ENCODE data around the gene ATF7IP. TPM values are rescaled to one million over a fixed set of nuclear protein-coding genes. Genes with fewer than 3 reads are reported as not detected.
A peak's percentile ranks its signal among the peaks of the same experiment; 100 is the strongest.

Gene ATF7IP
- total RNA-seq, 1 experiment from 2014 or later, result 19.5 TPM

GRCh38 chr12:14362352-14362751 is 3.1 kb upstream of the ATF7IP start:
- no peaks in the 10 kb centered on the region for H3K36me3 ChIP-seq (replicated peaks; ENCODE audit: control insufficient read depth, insufficient read depth, low read length)
- H3K4me3 ChIP-seq (ENCODE audit: insufficient read depth, low read depth, low read length), result no peak overlapping the region
- DNase-seq, result no peak
- no peaks in the 10 kb centered on the region for H3K27me3 ChIP-seq (ENCODE audit: control insufficient read depth, insufficient read depth, low read length)

- no peaks in the 10 kb centered on the region for H3K27me3 ChIP-seq (ENCODE audit: control insufficient read depth, insufficient read depth, low read length)
- H3K4me3 ChIP-seq (ENCODE audit: insufficient read depth, low read depth, low read length), result peak overlapping the region; percentile 53
- H3K36me3 ChIP-seq (replicated peaks; ENCODE audit: control insufficient read depth, insufficient read depth, low read length), result no peaks in the 10 kb centered on the region
- no peak for DNase-seq
These were observed 755 bp upstream of the ATF7IP start for GRCh38 chr12:14364583-14365271.

- no peak for DNase-seq
- Histone ChIP-seq H3K36me3 (replicated peaks; ENCODE audit: control insufficient read depth, insufficient read depth, low read length) (no peaks in the 10 kb centered on the region), H3K27me3 (ENCODE audit: control insufficient read depth, insufficient read depth, low read length) (no peaks in the 10 kb centered on the region), H3K4me3 (ENCODE audit: insufficient read depth, low read depth, low read length) (peak overlapping the region; percentile 53)
These were observed 942 bp downstream of the ATF7IP start for GRCh38 chr12:14366209-14367039.

DNA sequence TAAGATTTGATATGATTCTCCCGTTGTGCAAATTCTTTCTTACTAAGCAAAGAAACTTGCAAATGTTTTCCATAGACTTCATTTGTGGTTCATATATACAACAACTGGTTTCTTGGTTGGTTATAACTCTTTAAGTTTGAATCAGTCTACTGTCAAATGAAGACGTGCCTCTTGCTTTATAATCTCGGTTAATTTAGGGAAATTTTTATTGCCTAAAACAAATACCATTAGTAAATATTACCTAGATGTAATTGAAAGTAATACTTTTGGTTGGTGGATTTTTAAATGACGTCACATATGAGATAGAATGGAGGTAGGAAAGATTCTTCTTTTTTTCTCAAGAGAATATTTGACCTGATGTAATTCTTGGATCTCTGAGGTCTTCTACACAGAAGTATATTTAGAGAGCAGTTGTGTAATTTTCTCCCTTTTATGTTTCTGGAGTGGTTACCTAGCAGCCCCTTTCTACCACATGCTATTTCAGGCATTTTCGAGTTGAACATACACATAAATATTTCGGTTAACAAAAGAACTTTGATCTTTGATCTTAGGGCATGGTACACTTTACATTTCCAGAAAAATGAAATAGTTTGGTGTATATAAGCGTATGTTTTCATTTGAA is 1.7 kb downstream of the ATF7IP start:
- DNase-seq, result no peak

GRCh38 chr12:14369311-14369710 is 3.8 kb downstream of the ATF7IP start:
- Histone ChIP-seq H3K27me3 (ENCODE audit: control insufficient read depth, insufficient read depth, low read length) (no peaks in the 10 kb centered on the region), H3K4me3 (ENCODE audit: insufficient read depth, low read depth, low read length) (no peak overlapping the region), H3K36me3 (replicated peaks; ENCODE audit: control insufficient read depth, insufficient read depth, low read length) (no peaks in the 10 kb centered on the region)
- no peak for DNase-seq

More for the DNA sequence above, 1.7 kb downstream of the ATF7IP start:
- H3K27me3 ChIP-seq (ENCODE audit: control insufficient read depth, insufficient read depth, low read length), result no peaks in the 10 kb centered on the region
- H3K4me3 ChIP-seq (ENCODE audit: insufficient read depth, low read depth, low read length), result peak overlapping the region; percentile 53
- H3K36me3 ChIP-seq (replicated peaks; ENCODE audit: control insufficient read depth, insufficient read depth, low read length), result no peaks in the 10 kb centered on the region

DNA sequence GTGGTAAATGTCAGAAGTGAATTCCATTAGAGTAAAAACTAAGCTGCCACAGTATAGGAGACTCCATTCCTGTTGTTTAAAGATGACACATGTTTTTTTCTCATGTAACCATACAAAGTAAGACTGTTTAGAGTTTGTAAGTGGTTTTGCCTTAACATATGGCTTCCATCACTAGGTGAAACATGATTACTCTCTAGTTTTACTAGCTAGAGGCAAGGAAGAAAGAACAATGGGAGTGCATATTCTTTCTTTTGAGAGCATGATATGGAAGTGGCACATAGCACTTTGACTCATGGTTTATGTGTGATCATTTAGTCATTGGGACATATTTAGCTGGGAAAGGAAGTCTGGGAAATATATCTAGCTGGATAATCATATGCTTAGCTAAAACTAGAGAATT is 7.7 kb downstream of the ATF7IP start:
- DNase-seq, result no peak
- H3K4me3 ChIP-seq (ENCODE audit: insufficient read depth, low read depth, low read length), result no peak overlapping the region
- no peaks in the 10 kb centered on the region for H3K27me3 ChIP-seq (ENCODE audit: control insufficient read depth, insufficient read depth, low read length)
- no peaks in the 10 kb centered on the region for H3K36me3 ChIP-seq (replicated peaks; ENCODE audit: control insufficient read depth, insufficient read depth, low read length)

DNA sequence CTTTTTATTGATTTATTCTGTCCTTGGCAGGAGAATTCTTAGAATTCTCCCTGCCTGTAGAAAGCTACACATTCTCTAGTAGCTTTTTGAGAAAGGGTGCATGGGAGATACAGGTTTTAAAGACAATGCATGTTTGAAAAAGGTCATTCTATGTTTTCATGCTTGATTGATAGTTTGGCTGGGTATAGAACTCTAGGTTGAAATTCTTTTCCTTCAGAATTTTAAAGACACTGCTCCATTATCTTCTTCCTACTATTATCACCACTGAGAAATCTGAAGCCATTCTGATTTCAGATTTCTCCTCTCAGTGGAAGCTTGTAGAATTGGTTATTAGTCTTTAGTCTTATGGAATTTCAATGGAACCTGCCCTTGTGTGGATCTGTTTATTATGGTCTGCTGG is 14.0 kb downstream of the ATF7IP start:
- Histone ChIP-seq H3K4me3 (ENCODE audit: insufficient read depth, low read depth, low read length) (no peak overlapping the region), H3K36me3 (replicated peaks; ENCODE audit: control insufficient read depth, insufficient read depth, low read length) (no peaks in the 10 kb centered on the region), H3K27me3 (ENCODE audit: control insufficient read depth, insufficient read depth, low read length) (no peaks in the 10 kb centered on the region)
- no peak for DNase-seq

DNA sequence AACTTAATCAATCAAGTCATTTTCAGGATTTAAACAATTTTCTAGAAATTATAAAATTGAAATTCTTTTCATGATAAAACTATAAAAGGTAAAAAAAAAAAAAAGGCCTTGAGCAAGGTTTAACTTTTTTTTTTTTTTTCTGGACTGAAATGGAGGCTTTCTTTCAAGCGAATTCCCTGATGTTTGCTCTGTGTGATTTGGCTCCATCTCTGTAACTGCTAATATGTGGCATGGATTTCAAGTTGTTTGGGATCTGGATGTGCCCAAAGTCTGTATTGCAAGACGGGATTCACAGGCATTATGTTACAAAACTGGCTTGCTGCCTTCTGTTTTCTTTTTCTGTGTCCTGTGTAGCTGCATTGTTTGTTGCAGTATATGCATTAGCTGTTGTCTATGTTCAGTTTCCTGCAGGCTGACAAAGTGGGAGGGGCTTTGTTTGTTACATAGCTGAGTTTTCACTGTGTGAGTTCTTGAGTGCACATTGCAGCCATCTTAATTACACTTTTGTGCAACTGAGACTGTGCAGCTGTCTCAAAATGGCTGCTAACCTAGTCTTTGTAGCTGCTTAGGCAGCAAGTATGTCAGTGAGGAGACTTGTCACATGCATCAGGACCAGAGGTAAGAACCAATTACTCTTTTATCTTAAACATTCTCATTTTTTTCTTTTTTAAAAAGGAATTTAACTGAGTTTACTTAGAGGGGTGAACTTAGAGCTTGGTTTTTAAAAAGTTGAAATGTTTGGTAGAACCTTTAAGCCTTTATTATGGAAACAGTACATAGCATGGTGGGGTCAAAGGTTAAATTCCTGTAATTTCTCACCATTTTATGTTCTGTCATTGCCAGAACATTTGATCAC is 19.5 kb downstream of the ATF7IP start:
- Histone ChIP-seq H3K4me3 (ENCODE audit: insufficient read depth, low read depth, low read length) (no peak overlapping the region), H3K36me3 (replicated peaks; ENCODE audit: control insufficient read depth, insufficient read depth, low read length) (no peaks in the 10 kb centered on the region), H3K27me3 (ENCODE audit: control insufficient read depth, insufficient read depth, low read length) (no peaks in the 10 kb centered on the region)
- peak; percentile 18 for DNase-seq

GRCh38 chr12:14387219-14387871 is 21.9 kb downstream of the ATF7IP start:
- Histone ChIP-seq H3K27me3 (ENCODE audit: control insufficient read depth, insufficient read depth, low read length) (no peaks in the 10 kb centered on the region), H3K36me3 (replicated peaks; ENCODE audit: control insufficient read depth, insufficient read depth, low read length) (no peaks in the 10 kb centered on the region), H3K4me3 (ENCODE audit: insufficient read depth, low read depth, low read length) (no peak overlapping the region)
- no peak for DNase-seq

- Histone ChIP-seq H3K27me3 (ENCODE audit: control insufficient read depth, insufficient read depth, low read length) (no peaks in the 10 kb centered on the region), H3K4me3 (ENCODE audit: insufficient read depth, low read depth, low read length) (no peak overlapping the region), H3K36me3 (replicated peaks; ENCODE audit: control insufficient read depth, insufficient read depth, low read length) (no peaks in the 10 kb centered on the region)
- DNase-seq, result no peak
These were observed 25.0 kb downstream of the ATF7IP start for GRCh38 chr12:14390449-14390848.

- H3K36me3 ChIP-seq (replicated peaks; ENCODE audit: control insufficient read depth, insufficient read depth, low read length), result no peaks in the 10 kb centered on the region
- no peak overlapping the region for H3K4me3 ChIP-seq (ENCODE audit: insufficient read depth, low read depth, low read length)
- no peaks in the 10 kb centered on the region for H3K27me3 ChIP-seq (ENCODE audit: control insufficient read depth, insufficient read depth, low read length)
- no peak for DNase-seq
These were observed 25.5 kb downstream of the ATF7IP start for GRCh38 chr12:14390870-14391530.

DNA sequence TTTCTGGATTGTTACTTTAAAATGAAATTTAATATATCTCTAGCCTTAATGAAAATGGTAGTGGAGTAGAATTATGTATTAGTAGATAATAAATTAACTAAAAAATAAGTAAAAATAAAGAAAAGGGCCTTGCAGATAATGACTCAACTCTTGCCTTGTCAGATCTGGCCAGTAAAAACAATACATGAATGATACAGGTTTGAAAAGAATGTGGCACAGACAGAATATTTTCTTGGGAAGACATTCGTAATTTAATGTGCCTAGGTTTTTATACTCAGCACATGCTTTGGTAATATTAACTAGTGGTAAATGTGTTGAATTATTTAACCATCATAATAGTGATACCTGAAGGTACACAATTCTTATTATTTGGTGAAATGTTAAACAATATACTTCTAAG is 28.3 kb downstream of the ATF7IP start:
- H3K27me3 ChIP-seq (ENCODE audit: control insufficient read depth, insufficient read depth, low read length), result no peaks in the 10 kb centered on the region
- no peak overlapping the region for H3K4me3 ChIP-seq (ENCODE audit: insufficient read depth, low read depth, low read length)
- DNase-seq, result no peak
- H3K36me3 ChIP-seq (replicated peaks; ENCODE audit: control insufficient read depth, insufficient read depth, low read length), result no peaks in the 10 kb centered on the region

DNA sequence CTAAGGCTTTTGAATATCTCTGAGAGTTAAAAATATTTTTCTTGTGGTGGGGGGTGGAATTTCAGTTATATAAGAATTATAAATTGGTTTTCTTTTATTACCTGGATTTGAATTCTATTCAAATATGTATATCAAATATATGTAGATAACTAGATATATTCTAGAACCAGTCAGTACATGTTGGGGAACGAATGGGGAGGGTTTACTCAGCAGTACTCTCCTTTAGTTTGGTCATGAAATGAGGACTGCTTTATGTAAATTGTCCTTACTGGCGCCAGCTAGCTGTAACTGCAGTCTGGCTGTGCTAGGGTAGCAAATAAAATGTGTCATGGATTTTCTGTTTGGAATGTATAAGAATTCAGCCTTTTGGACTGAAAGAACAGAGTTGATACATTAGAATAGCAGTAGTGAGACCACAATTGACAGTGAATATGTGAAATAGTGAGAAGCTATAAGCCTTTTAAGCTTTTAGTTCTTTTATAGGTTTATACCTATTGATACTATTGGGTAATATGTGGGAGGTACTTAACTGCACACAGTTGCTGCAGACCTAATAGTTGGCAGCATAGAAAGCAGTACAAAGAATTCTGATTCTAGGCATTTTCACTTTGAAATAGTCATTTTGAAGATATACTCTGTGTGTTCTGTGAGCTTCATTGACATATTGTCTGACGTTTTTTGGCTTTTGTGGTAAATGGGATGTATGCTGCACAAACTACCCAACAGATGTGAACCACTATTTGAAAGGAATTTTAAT is 29.0 kb downstream of the ATF7IP start:
- Histone ChIP-seq H3K27me3 (ENCODE audit: control insufficient read depth, insufficient read depth, low read length) (no peaks in the 10 kb centered on the region), H3K36me3 (replicated peaks; ENCODE audit: control insufficient read depth, insufficient read depth, low read length) (no peaks in the 10 kb centered on the region), H3K4me3 (ENCODE audit: insufficient read depth, low read depth, low read length) (no peak overlapping the region)
- peak; percentile 35 for DNase-seq
